ENCODE data around the gene C9orf153.

Gene C9orf153

GRCh38 chr9:86242071-86242470, 17.4 kb downstream of the C9orf153 start:
- TF ChIP-seq RAD21 (IDR thresholded peaks at IDR 0.05; ENCODE audit: low read depth), result no peak
- TF ChIP-seq CREB1 (IDR thresholded peaks at IDR 0.05; ENCODE audit: low read depth), result no peak
- TF ChIP-seq ZBTB7A (IDR thresholded peaks at IDR 0.05; ENCODE audit: low read depth), result no peak
- TF ChIP-seq EGR1 (IDR thresholded peaks at IDR 0.05), result no peak
- TF ChIP-seq YY1 (IDR thresholded peaks at IDR 0.05; ENCODE audit: low read depth), result no peak
- TF ChIP-seq CEBPB (IDR thresholded peaks at IDR 0.05), result no peak
- TF ChIP-seq FOXM1 (IDR thresholded peaks at IDR 0.05; ENCODE audit: borderline replicate concordance, low read depth), result no peak
- no peak for TF ChIP-seq TCF12 (IDR thresholded peaks at IDR 0.05; ENCODE audit: low read depth)
- no peak for TF ChIP-seq TAF1 (IDR thresholded peaks at IDR 0.05; ENCODE audit: low read depth)
- no peak for TF ChIP-seq USF1 (IDR thresholded peaks at IDR 0.05)
- no peak for TF ChIP-seq MAX (IDR thresholded peaks at IDR 0.05)
- TF ChIP-seq REST (IDR thresholded peaks at IDR 0.05; ENCODE audit: low read depth), result no peak
- TF ChIP-seq NFIC (IDR thresholded peaks at IDR 0.05), result no peak
- no peak for TF ChIP-seq EP300 (IDR thresholded peaks at IDR 0.05; ENCODE audit: borderline replicate concordance)
- TF ChIP-seq TEAD4 (IDR thresholded peaks at IDR 0.05), result no peak

- TF ChIP-seq EP300 (IDR thresholded peaks at IDR 0.05; ENCODE audit: borderline replicate concordance), result no peak
- TF ChIP-seq RAD21 (IDR thresholded peaks at IDR 0.05; ENCODE audit: low read depth), result no peak
- TF ChIP-seq CEBPB (IDR thresholded peaks at IDR 0.05), result no peak
- no peak for TF ChIP-seq NFIC (IDR thresholded peaks at IDR 0.05)
Measured at GRCh38 chr9:86241216-86241615, 18.2 kb downstream of the C9orf153 start.

- TF ChIP-seq TEAD4 (IDR thresholded peaks at IDR 0.05) (no peak), CEBPB (IDR thresholded peaks at IDR 0.05) (no peak), RAD21 (IDR thresholded peaks at IDR 0.05; ENCODE audit: low read depth) (peak; percentile 26; the same call in 1 of the 2 replicates), USF1 (IDR thresholded peaks at IDR 0.05) (no peak), CREB1 (IDR thresholded peaks at IDR 0.05; ENCODE audit: low read depth) (no peak)
Measured at GRCh38 chr9:86238861-86239770, 20.3 kb downstream of the C9orf153 start.

GRCh38 chr9:86230858-86231257, 28.6 kb downstream of the C9orf153 start:
- no peak for TF ChIP-seq TEAD4 (IDR thresholded peaks at IDR 0.05)
- TF ChIP-seq FOXM1 (IDR thresholded peaks at IDR 0.05; ENCODE audit: borderline replicate concordance, low read depth), result no peak
- TF ChIP-seq TAF1 (IDR thresholded peaks at IDR 0.05; ENCODE audit: low read depth), result no peak
- no peak for TF ChIP-seq CREB1 (IDR thresholded peaks at IDR 0.05; ENCODE audit: low read depth)
- TF ChIP-seq EP300 (IDR thresholded peaks at IDR 0.05; ENCODE audit: borderline replicate concordance), result no peak
- no peak for TF ChIP-seq EGR1 (IDR thresholded peaks at IDR 0.05)
- no peak for TF ChIP-seq NFIC (IDR thresholded peaks at IDR 0.05)
- TF ChIP-seq CEBPB (IDR thresholded peaks at IDR 0.05), result no peak
- TF ChIP-seq RAD21 (IDR thresholded peaks at IDR 0.05; ENCODE audit: low read depth), result no peak
- TF ChIP-seq USF1 (IDR thresholded peaks at IDR 0.05), result no peak
- no peak for TF ChIP-seq MAX (IDR thresholded peaks at IDR 0.05)
- TF ChIP-seq ZBTB7A (IDR thresholded peaks at IDR 0.05; ENCODE audit: low read depth), result no peak
- TF ChIP-seq TCF12 (IDR thresholded peaks at IDR 0.05; ENCODE audit: low read depth), result no peak
- no peak for TF ChIP-seq REST (IDR thresholded peaks at IDR 0.05; ENCODE audit: low read depth)
- no peak for TF ChIP-seq YY1 (IDR thresholded peaks at IDR 0.05; ENCODE audit: low read depth)

GRCh38 chr9:86222667-86223066, 36.8 kb downstream of the C9orf153 start:
- TF ChIP-seq MAX (IDR thresholded peaks at IDR 0.05), result no peak
- no peak for TF ChIP-seq FOXM1 (IDR thresholded peaks at IDR 0.05; ENCODE audit: borderline replicate concordance, low read depth)
- no peak for TF ChIP-seq TCF12 (IDR thresholded peaks at IDR 0.05; ENCODE audit: low read depth)
- TF ChIP-seq REST (IDR thresholded peaks at IDR 0.05; ENCODE audit: low read depth), result no peak
- no peak for TF ChIP-seq TAF1 (IDR thresholded peaks at IDR 0.05; ENCODE audit: low read depth)
- no peak for TF ChIP-seq EGR1 (IDR thresholded peaks at IDR 0.05)
- TF ChIP-seq USF1 (IDR thresholded peaks at IDR 0.05), result no peak
- TF ChIP-seq CREB1 (IDR thresholded peaks at IDR 0.05; ENCODE audit: low read depth), result no peak
- no peak for TF ChIP-seq ZBTB7A (IDR thresholded peaks at IDR 0.05; ENCODE audit: low read depth)
